A673 (cell line): Measurements from ENCODE around the gene CETP.

Experiments used
- CTCF ChIP-seq: fragments of 300-800, 200-600 bp; sonication (generic); conservative IDR thresholded peaks from 2 replicates; pipeline ENCODE4 v1.5.1; 2017; ENCODE audit warnings: low read depth, mild to moderate bottlenecking, antibody characterized with exemption, low read length, moderate library complexity, mixed read lengths
- EZH2 ChIP-seq: fragments of 200-600 bp; sonication (generic); IDR thresholded peaks from 2 replicates; pipeline ENCODE4 v1.6.1; 2017; ENCODE audit warnings: borderline replicate concordance, low read depth, mild to moderate bottlenecking, mixed read lengths, antibody characterized with exemption, low read length; ENCODE audit not compliant: poor library complexity, severe bottlenecking

DNA sequence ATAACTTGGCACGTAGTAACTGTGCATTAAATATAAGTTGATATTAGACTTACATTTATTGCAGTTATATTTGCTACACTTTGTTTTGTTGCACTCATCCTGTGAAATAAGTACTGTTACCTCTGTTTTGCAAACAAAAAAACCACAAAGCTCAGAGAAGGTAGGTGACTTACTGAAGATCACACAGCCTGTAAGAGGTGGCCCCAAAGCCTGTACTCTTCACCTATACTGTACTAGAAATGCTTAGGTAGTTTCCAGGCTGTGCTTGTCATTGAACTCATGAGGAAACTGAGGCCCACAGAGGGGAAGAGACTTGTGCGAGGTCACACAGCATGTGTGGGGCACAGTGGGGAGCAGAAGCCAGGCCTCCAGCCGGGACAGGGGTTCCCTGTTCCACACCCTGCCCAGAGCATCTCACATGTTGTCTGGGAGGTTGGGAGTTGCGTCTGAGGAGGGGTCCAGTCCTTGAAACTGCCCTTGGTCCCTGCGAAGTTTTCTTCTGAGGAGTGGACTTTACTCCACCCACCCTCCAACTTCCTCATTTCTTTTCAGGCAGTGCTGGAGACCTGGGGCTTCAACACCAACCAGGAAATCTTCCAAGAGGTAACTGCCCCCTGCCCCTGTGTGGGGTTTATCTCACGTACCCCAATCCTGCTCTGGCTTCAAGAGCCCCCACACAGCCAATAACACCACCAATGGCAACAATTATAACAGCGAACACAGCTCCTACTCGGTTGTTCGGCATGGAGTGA lies 13.0 kb downstream of the CETP start:
- TF ChIP-seq CTCF = no peak
- no peak for TF ChIP-seq EZH2
